K562 (cell line): ENCODE data around the gene HNRNPLL.

Experiments
- BRCA1 ChIP-seq, 2 experiments: fragments of 450-650 bp in 1 of 2; sonication (generic) in 1 of 2; formaldehyde crosslinking in 1 of 2; IDR thresholded peaks; 2 replicates each; pipeline versions ENCODE4 v1.5.0 to v1.6.1; 2017 to 2020; ENCODE audit warnings: mild to moderate bottlenecking in 1 of 2, missing genetic modification reagents in 1 of 2
- BRF1 ChIP-seq: IDR thresholded peaks from 3 replicates; pipeline ENCODE4 v1.6.1; 2011; ENCODE audit warnings: borderline replicate concordance, mild to moderate bottlenecking; ENCODE audit not compliant: insufficient read length; ENCODE audit errors: extremely low read depth
- HNRNPL ChIP-seq: fragments of 200-400 bp; formaldehyde crosslinking; IDR thresholded peaks from 2 replicates; pipeline ENCODE4 v1.6.1; 2017; ENCODE audit warnings: low read depth, mild to moderate bottlenecking, low read length
- MYBL2 ChIP-seq, 2 experiments: fragments of 450-650 bp in 1 of 2; sonication (generic) in 1 of 2; formaldehyde crosslinking in 1 of 2; IDR thresholded peaks; 2 replicates each; pipeline versions ENCODE4 v1.6.1 to v1.8.1; 2017 to 2022; ENCODE audit warnings: borderline replicate concordance in 1 of 2, inconsistent platforms in 1 of 2, low read depth in 1 of 2, mild to moderate bottlenecking in 1 of 2, missing genetic modification reagents in 1 of 2, moderate library complexity in 1 of 2
- NONO ChIP-seq, 2 experiments: fragments of 200-400 bp in 1 of 2; fragments of 450-650 bp in 1 of 2; formaldehyde crosslinking in 1 of 2; IDR thresholded peaks; 2 replicates each; pipeline ENCODE4 v1.6.1; 2017; ENCODE audit warnings: low read depth in 2 of 2, mild to moderate bottlenecking in 2 of 2, moderate library complexity in 2 of 2, low read length in 1 of 2
- NR2C1 ChIP-seq, 2 experiments: fragments of 450-650 bp; IDR thresholded peaks; 2 replicates each; pipeline ENCODE4 v1.6.1; 2017; ENCODE audit warnings: mild to moderate bottlenecking in 2 of 2, antibody characterized with exemption in 1 of 2, inconsistent platforms in 1 of 2, missing compliant biosample characterization in 1 of 2, missing genetic modification characterization in 1 of 2
- PHF20 ChIP-seq: fragments of 450-650 bp; IDR thresholded peaks from 2 replicates; pipeline ENCODE4 v1.6.1; 2018; ENCODE audit not compliant: partially characterized antibody
- POLR2A ChIP-seq: fragments of 450-650 bp; conservative IDR thresholded peaks from 2 replicates; pipeline ENCODE4 v1.6.1; 2016
- POLR2AphosphoS5 ChIP-seq: IDR thresholded peaks from 2 replicates; pipeline ENCODE4 v1.6.1; 2011; ENCODE audit warnings: mild to moderate bottlenecking, low read depth, low read length, moderate library complexity; ENCODE audit not compliant: control insufficient read depth, insufficient read depth
- PYGO2 ChIP-seq: fragments of 450-650 bp; IDR thresholded peaks from 2 replicates; pipeline ENCODE4 v1.6.1; 2016; ENCODE audit warnings: mild to moderate bottlenecking, missing genetic modification characterization, moderate library complexity, missing compliant biosample characterization
- SMAD1 ChIP-seq: fragments of 150-350 bp; IDR thresholded peaks from 2 replicates; pipeline ENCODE4 v1.6.1; 2014; ENCODE audit warnings: low read length, low read depth; ENCODE audit not compliant: partially characterized antibody
- THRAP3 ChIP-seq: fragments of 450-650 bp; IDR thresholded peaks from 2 replicates; pipeline ENCODE4 v1.6.1; 2016; ENCODE audit warnings: mild to moderate bottlenecking, inconsistent platforms, borderline replicate concordance

GRCh38 chr2:38610851-38611801, 8.4 kb upstream of the HNRNPLL start:
- no peak for TF ChIP-seq HNRNPL
- no peak for TF ChIP-seq POLR2A
- TF ChIP-seq NONO (IDR thresholded peaks at IDR 0.05; ENCODE audit: low read depth in 2 of 2, low read length in 1 of 2): no peak
- no peak for TF ChIP-seq SMAD1
- no peak for TF ChIP-seq BRCA1 (IDR thresholded peaks at IDR 0.05)
- TF ChIP-seq BRCA1 (CRISPR knock-in tag; IDR thresholded peaks at IDR 0.05): no peak
- TF ChIP-seq NR2C1 (IDR thresholded peaks at IDR 0.05): no peak
- no peak for TF ChIP-seq NR2C1 (tag; IDR thresholded peaks at IDR 0.05)
- TF ChIP-seq THRAP3: no peak
- TF ChIP-seq POLR2AphosphoS5: no peak
- TF ChIP-seq PYGO2 (tag): no peak
- no peak for TF ChIP-seq MYBL2 (IDR thresholded peaks at IDR 0.05; ENCODE audit: low read depth)
- no peak for TF ChIP-seq MYBL2 (CRISPR knock-in tag; IDR thresholded peaks at IDR 0.05; ENCODE audit: borderline replicate concordance)
- TF ChIP-seq BRF1: no peak
- TF ChIP-seq PHF20: no peak
